Measurements from ENCODE around the gene RTF2. TPM values are rescaled to one million over a fixed set of nuclear protein-coding genes. Genes with fewer than 3 reads are reported as not detected.
A peak's percentile ranks its signal among the peaks of the same experiment; 100 is the strongest.

Gene RTF2
- total and polyA plus RNA-seq, 7 donors, result 47.6 to 84.6 (median 62.4) TPM

DNA sequence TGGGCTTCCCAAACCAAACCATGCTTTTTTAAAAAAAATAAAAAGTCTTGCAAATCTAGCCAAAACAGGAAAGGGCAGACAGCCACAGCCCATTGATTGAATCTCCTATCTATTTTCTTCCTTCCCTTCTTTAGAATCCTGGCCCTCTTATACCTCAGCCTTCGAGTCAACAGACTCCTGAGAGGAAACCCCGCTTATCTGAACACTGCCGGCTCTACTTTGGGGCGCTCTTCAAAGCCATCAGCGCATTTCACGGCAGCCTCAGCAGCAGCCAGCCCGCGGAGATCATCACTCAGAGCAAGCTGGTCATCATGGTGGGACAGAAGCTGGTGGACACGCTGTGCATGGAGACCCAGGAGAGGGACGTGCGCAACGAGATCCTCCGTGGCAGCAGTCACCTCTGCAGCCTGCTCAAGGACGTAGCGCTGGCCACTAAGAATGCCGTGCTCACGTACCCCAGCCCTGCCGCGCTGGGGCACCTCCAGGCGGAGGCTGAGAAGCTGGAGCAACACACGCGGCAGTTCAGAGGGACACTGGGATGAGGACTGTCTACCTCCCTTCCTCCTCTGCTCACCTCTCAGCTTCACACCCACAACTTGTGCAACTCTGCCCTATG, 10.1 kb upstream of the RTF2 start:
- Histone ChIP-seq H3K9me3 (no peaks in the 10 kb centered on the region), H3K4me3 (no peak overlapping the region), H3K4me1 (no peaks in the 10 kb centered on the region), H3K27ac (no peak overlapping the region), H3K36me3 (no peaks in the 10 kb centered on the region), H3K27me3 (no peaks in the 10 kb centered on the region)
- WGBS, 2 donors, result 63 to 90% methylated on average over 22 of the region's 22 CpGs
- no peak for DNase-seq
- TF ChIP-seq POLR2A (IDR thresholded peaks at IDR 0.05) (no peak), EP300 (IDR thresholded peaks at IDR 0.05) (no peak), POLR2AphosphoS5 (IDR thresholded peaks at IDR 0.05) (no peak), CTCF (IDR thresholded peaks at IDR 0.05) (no peak)
- intact Hi-C loops (cut with DNase I), result no loop called here

- TF ChIP-seq CTCF (IDR thresholded peaks at IDR 0.05), result no peak
- Histone ChIP-seq H3K36me3 (no peaks in the 10 kb centered on the region), H3K27me3 (no peaks in the 10 kb centered on the region), H3K9me3 (no peaks in the 10 kb centered on the region), H3K4me3 (no peak overlapping the region), H3K27ac (no peak overlapping the region), H3K4me1 (no peaks in the 10 kb centered on the region)
- intact Hi-C loops (cut with DNase I), result no loop called here
- WGBS, 2 donors, result 46 to 71% methylated on average over 3 of the region's 3 CpGs
- no peak for DNase-seq
Measured at GRCh38 chr20:56460459-56460858, 8.0 kb upstream of the RTF2 start.

DNA sequence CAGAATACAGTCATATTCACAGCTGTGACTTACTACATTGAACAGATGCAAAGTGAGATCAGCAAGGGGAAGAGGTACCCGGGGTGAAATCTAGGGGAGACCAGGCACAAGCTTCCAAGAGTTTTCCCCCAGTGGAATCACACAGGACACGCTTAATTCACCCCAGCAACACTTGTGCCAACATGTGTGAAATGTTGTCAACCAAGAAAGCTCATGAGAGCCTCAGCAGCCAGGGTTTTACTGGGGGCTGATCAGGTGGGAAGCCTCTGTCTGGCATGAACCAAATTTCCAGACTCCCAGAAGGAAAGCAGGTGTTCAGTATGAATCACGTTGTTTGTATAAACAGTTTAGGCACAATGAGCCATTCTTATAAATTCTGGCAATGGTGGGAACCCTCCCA, 6.9 kb upstream of the RTF2 start:
- Histone ChIP-seq H3K4me3 (no peak overlapping the region), H3K36me3 (no peaks in the 10 kb centered on the region), H3K27me3 (no peaks in the 10 kb centered on the region), H3K9me3 (no peaks in the 10 kb centered on the region), H3K27ac (no peak overlapping the region), H3K4me1 (no peaks in the 10 kb centered on the region)
- TF ChIP-seq CTCF (IDR thresholded peaks at IDR 0.05) (no peak), POLR2AphosphoS5 (IDR thresholded peaks at IDR 0.05) (no peak), EP300 (IDR thresholded peaks at IDR 0.05) (no peak), POLR2A (IDR thresholded peaks at IDR 0.05) (no peak)
- 54 to 74% methylated on average over 3 of the region's 3 CpGs for WGBS, 2 donors
- DNase-seq, result no peak
- intact Hi-C loops (cut with DNase I), result no loop called here

GRCh38 chr20:56463428-56463827, 5.0 kb upstream of the RTF2 start:
- no peaks in the 10 kb centered on the region for H3K27me3 ChIP-seq
- intact Hi-C loops (cut with DNase I), result no loop called here
- TF ChIP-seq EP300 (IDR thresholded peaks at IDR 0.05) (no peak), POLR2AphosphoS5 (IDR thresholded peaks at IDR 0.05) (no peak), POLR2A (IDR thresholded peaks at IDR 0.05) (no peak), CTCF (IDR thresholded peaks at IDR 0.05) (no peak)
- no peak overlapping the region for H3K27ac ChIP-seq
- H3K4me1 ChIP-seq, result peaks cover 0 to 9% (median 3%) of the 10 kb centered on the region in 4 donors
- no peak overlapping the region for H3K4me3 ChIP-seq
- DNase-seq, result no peak
- no peaks in the 10 kb centered on the region for H3K9me3 ChIP-seq
- 52 to 76% methylated on average over 3 of the region's 3 CpGs for WGBS, 2 donors
- H3K36me3 ChIP-seq, result no peaks in the 10 kb centered on the region

- Histone ChIP-seq H3K4me3 (no peak overlapping the region), H3K9me3 (no peaks in the 10 kb centered on the region), H3K36me3 (peaks cover 0 to 7% (median 0%) of the 10 kb centered on the region in 4 donors), H3K4me1 (peaks cover 0 to 28% (median 20%) of the 10 kb centered on the region in 4 donors), H3K27ac (peak overlapping the region in 1 of 4 donors; percentile 16), H3K27me3 (no peaks in the 10 kb centered on the region)
- 52% methylated on average over 7 of the region's 7 CpGs for WGBS, 2 donors
- DNase-seq, result no peak
- intact Hi-C loops (cut with DNase I), result no loop called here
- no peak for TF ChIP-seq CTCF (IDR thresholded peaks at IDR 0.05)
Measured at GRCh38 chr20:56465997-56466396, 2.4 kb upstream of the RTF2 start.

Measured in sigmoid colon (tissue), 7 donors.